ENCODE results near the gene FBLN7.

Gene FBLN7

GRCh38 chr2:112162341-112162740 is 24.2 kb downstream of the FBLN7 start:
- no peaks in the 10 kb centered on the region for H3K9me3 Mint-ChIP-seq
- H3K27me3 Mint-ChIP-seq (ENCODE audit: low read depth): no peaks in the 10 kb centered on the region
- no peaks in the 10 kb centered on the region for H3K4me1 Mint-ChIP-seq
- no peak overlapping the region for H3K27ac Mint-ChIP-seq
- H3K36me3 Mint-ChIP-seq (ENCODE audit: low read depth): peaks cover 4% of the 10 kb centered on the region
- TF ChIP-seq CTCF (IDR thresholded peaks at IDR 0.05; ENCODE audit: unreplicated experiment in 3 of 3): no peak
- H3K4me3 Mint-ChIP-seq: no peak overlapping the region

- no peak overlapping the region for H3K27ac Mint-ChIP-seq
- no peak for TF ChIP-seq CTCF (IDR thresholded peaks at IDR 0.05; ENCODE audit: unreplicated experiment in 3 of 3)
- no peaks in the 10 kb centered on the region for H3K4me1 Mint-ChIP-seq
- H3K4me3 Mint-ChIP-seq: no peak overlapping the region
- H3K27me3 Mint-ChIP-seq (ENCODE audit: low read depth): no peaks in the 10 kb centered on the region
- H3K36me3 Mint-ChIP-seq (ENCODE audit: low read depth): peaks cover 4% of the 10 kb centered on the region
- no peaks in the 10 kb centered on the region for H3K9me3 Mint-ChIP-seq
Measured at GRCh38 chr2:112162956-112163355, 24.8 kb downstream of the FBLN7 start.

- Mint-ChIP-seq H3K4me1 (no peaks in the 10 kb centered on the region), H3K4me3 (no peak overlapping the region), H3K9me3 (no peaks in the 10 kb centered on the region)
Measured at GRCh38 chr2:112163541-112163981, 25.4 kb downstream of the FBLN7 start.

GRCh38 chr2:112164876-112165275 is 26.7 kb downstream of the FBLN7 start:
- H3K27ac Mint-ChIP-seq: no peak overlapping the region
- H3K4me1 Mint-ChIP-seq: no peaks in the 10 kb centered on the region
- peaks cover 4% of the 10 kb centered on the region for H3K27me3 Mint-ChIP-seq (ENCODE audit: low read depth)
- no peak for TF ChIP-seq CTCF (IDR thresholded peaks at IDR 0.05; ENCODE audit: unreplicated experiment in 3 of 3)
- H3K36me3 Mint-ChIP-seq (ENCODE audit: low read depth): no peaks in the 10 kb centered on the region
- H3K9me3 Mint-ChIP-seq: no peaks in the 10 kb centered on the region
- no peak overlapping the region for H3K4me3 Mint-ChIP-seq

More at GRCh38 chr2:112163541-112163981, 25.4 kb downstream of the FBLN7 start:
- Mint-ChIP-seq H3K36me3 (ENCODE audit: low read depth) (peaks cover 4% of the 10 kb centered on the region), H3K27me3 (ENCODE audit: low read depth) (no peaks in the 10 kb centered on the region), H3K27ac (no peak overlapping the region)
- no peak for TF ChIP-seq CTCF (IDR thresholded peaks at IDR 0.05; ENCODE audit: unreplicated experiment in 3 of 3)

GRCh38 chr2:112165296-112165695 is 27.1 kb downstream of the FBLN7 start:
- peaks cover 5% of the 10 kb centered on the region for H3K27me3 Mint-ChIP-seq (ENCODE audit: low read depth)
- no peak overlapping the region for H3K4me3 Mint-ChIP-seq
- no peaks in the 10 kb centered on the region for H3K36me3 Mint-ChIP-seq (ENCODE audit: low read depth)
- H3K4me1 Mint-ChIP-seq: no peaks in the 10 kb centered on the region
- H3K27ac Mint-ChIP-seq: no peak overlapping the region
- TF ChIP-seq CTCF (IDR thresholded peaks at IDR 0.05; ENCODE audit: unreplicated experiment in 3 of 3): no peak
- no peaks in the 10 kb centered on the region for H3K9me3 Mint-ChIP-seq

GRCh38 chr2:112166806-112167499 is 28.8 kb downstream of the FBLN7 start:
- no peaks in the 10 kb centered on the region for H3K36me3 Mint-ChIP-seq (ENCODE audit: low read depth)

More at GRCh38 chr2:112166806-112167499, 28.8 kb downstream of the FBLN7 start:
- TF ChIP-seq CTCF (IDR thresholded peaks at IDR 0.05; ENCODE audit: unreplicated experiment in 3 of 3): no peak
- Mint-ChIP-seq H3K27ac (no peak overlapping the region), H3K4me1 (no peaks in the 10 kb centered on the region), H3K27me3 (ENCODE audit: low read depth) (peaks cover 5% of the 10 kb centered on the region), H3K4me3 (no peak overlapping the region), H3K9me3 (peaks cover 3% of the 10 kb centered on the region)

Measured in nephron (organoid).